Hair follicle dermal papilla cell (primary cell): ENCODE measurements around the gene TAS2R30. TPM values are rescaled to one million over a fixed set of nuclear protein-coding genes. Genes with fewer than 3 reads are reported as not detected.

Source experiments
- small RNA-seq: library from RNA; depleted of rRNA; stranded (forward); fragments of <200 nt; gene quantifications from one replicate; pipeline ENCODE3, GENCODE V24; 2012
- total RNA-seq: library from RNA; depleted of rRNA; stranded (reverse); fragments of >200 nt; gene quantifications from 2 replicates; pipeline ENCODE4 v1.2.3, GENCODE V29; 2012

Gene TAS2R30, protein sequence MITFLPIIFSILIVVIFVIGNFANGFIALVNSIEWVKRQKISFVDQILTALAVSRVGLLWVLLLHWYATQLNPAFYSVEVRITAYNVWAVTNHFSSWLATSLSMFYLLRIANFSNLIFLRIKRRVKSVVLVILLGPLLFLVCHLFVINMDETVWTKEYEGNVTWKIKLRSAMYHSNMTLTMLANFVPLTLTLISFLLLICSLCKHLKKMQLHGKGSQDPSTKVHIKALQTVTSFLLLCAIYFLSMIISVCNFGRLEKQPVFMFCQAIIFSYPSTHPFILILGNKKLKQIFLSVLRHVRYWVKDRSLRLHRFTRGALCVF
- total RNA-seq: 3.6 and 8.8 TPM in 2 replicates

DNA sequence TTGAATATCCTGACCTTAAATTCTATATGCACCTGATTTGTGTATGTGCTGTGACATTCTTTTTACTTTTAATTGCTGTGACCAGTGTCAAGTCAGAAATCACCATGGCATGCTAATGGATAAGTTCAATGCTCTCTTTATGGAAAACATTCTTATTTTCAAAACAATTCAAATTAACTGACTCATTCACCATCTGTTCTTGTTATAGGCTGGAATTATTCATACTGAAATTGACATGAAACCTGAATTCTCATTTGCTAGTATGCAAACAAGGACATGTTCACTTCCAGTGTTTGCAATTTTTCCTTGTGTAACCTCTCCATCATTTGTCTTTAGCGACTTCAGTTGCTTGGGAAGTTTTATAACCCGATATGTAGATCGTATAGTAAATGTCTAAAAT, at the start of gene TAS2R30:
Gene TAS2R30, minus strand, starts transcription at position 340 of the 400 bp plus-strand sequence. CDS start 400 bp downstream, outside the sequence.

GRCh38 chr12:11171145-11171968, 36.9 kb upstream of the TAS2R30 start, which contains the start of gene SMIM10L1:
TSS of gene SMIM10L1 (plus strand) at chr12:11171194. CDS start at chr12:11171357, 163 bp downstream.

DNA sequence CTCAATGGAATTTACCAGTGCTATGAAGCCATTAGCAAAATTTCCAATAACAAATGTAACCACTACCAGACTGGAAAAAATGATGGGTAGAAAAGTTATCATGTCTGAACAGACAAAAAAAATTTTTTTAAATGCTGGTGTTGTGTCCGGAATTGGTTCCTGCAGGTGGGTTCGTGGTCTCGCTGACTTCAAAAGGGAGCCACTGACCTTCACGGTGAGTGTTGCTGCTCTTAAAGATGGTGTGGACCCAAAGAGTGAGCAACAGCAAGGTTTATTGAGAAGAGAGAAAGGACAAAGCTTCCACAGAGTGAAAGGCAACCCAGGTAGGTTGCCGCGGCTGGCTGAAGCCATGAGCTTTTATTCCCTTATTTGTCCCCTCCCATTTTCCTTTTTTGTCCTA, 42.3 kb downstream of the TAS2R30 start, which contains the start of gene TAS2R43:
Gene TAS2R43, minus strand, starts transcription at position 186 of the 400 bp plus-strand sequence. Its CDS starts 84 bp downstream, at position 102.

Small RNAs within 50 kb of the gene (small RNA-seq; reads per million reads assigned to genes)
- not detected for gene AC018630.1

Other genes starting within 250 kb of the TAS2R30 start
- 1.8 and 3.4 TPM in 2 replicates for gene TAS2R13, start 225.1 kb downstream of the TAS2R30 start, total RNA-seq
- gene PRH2, start 205.4 kb downstream of the TAS2R30 start, total RNA-seq: not detected in 2 replicates
- 2.9 and 7.0 TPM in 2 replicates for gene TAS2R14, start 195.4 kb downstream of the TAS2R30 start, total RNA-seq
- gene TAS2R50, start 147.7 kb downstream of the TAS2R30 start, total RNA-seq: 4.7 and 7.0 TPM in 2 replicates
- 3.3 and 7.5 TPM in 2 replicates for gene TAS2R20, start 136.3 kb downstream of the TAS2R30 start, total RNA-seq
- 4.9 and 9.6 TPM in 2 replicates for gene TAS2R19, start 112.0 kb downstream of the TAS2R30 start, total RNA-seq
- gene TAS2R31, start 103.2 kb downstream of the TAS2R30 start, total RNA-seq: 6.4 and 10.9 TPM in 2 replicates
- gene TAS2R46, start 72.3 kb downstream of the TAS2R30 start, total RNA-seq: 2.2 and 6.8 TPM in 2 replicates
- 3.4 and 4.3 TPM in 2 replicates for gene TAS2R43, start 42.3 kb downstream of the TAS2R30 start, total RNA-seq
- gene SMIM10L1, start 36.5 kb upstream of the TAS2R30 start, total RNA-seq: 5.5 and 5.8 TPM in 2 replicates
- gene TAS2R42, start 52.3 kb upstream of the TAS2R30 start, total RNA-seq: not detected in 2 replicates
- not detected in 2 replicates for gene PRB3, start 135.1 kb upstream of the TAS2R30 start, total RNA-seq
- not detected in 2 replicates for gene PRB4, start 175.8 kb upstream of the TAS2R30 start, total RNA-seq